Activated naive CD8-positive, alpha-beta T cell treated with anti-CD3 and anti-CD28 coated beads for 36 hours (primary cell): Measurements from ENCODE around the gene SCN2B. TPM values are rescaled to one million over a fixed set of nuclear protein-coding genes. Genes with fewer than 3 reads are reported as not detected.

ENCODE experiments used
- DNase-seq: peaks from one replicate; pipeline ENCODE4 v3.0.0; 2021
- H3K27ac Mint-ChIP-seq: one replicate; pipeline ENCODE4 v1.8.0; 2022; ENCODE audit warnings: mild to moderate bottlenecking, moderate library complexity, mixed read lengths
- H3K27me3 Mint-ChIP-seq: one replicate; pipeline ENCODE4 v1.8.0; 2022; ENCODE audit warnings: mild to moderate bottlenecking, mixed read lengths
- H3K36me3 Mint-ChIP-seq: one replicate; pipeline ENCODE4 v1.8.0; 2021; ENCODE audit warnings: mild to moderate bottlenecking, mixed read lengths
- H3K4me1 Mint-ChIP-seq: one replicate; pipeline ENCODE4 v1.8.0; 2021; ENCODE audit warnings: mixed read lengths
- H3K4me3 Mint-ChIP-seq: one replicate; pipeline ENCODE4 v1.8.0; 2022; ENCODE audit warnings: mild to moderate bottlenecking, moderate library complexity, mixed read lengths
- H3K9me3 Mint-ChIP-seq: one replicate; pipeline ENCODE4 v1.8.0; 2022; ENCODE audit warnings: mixed read lengths
- total RNA-seq, 2 experiments: library from RNA; stranded (reverse); gene quantifications; one replicate each; pipeline ENCODE4 v1.2.3, GENCODE V29; 2021

Gene SCN2B
- total RNA-seq: not detected

- no peaks in the 10 kb centered on the region for H3K36me3 Mint-ChIP-seq
- no peak for DNase-seq
- no peak within 1 kb of the TSS for H3K4me3 Mint-ChIP-seq
- H3K9me3 Mint-ChIP-seq: no peaks in the 10 kb centered on the region
- no peak within 1 kb of the TSS for H3K27ac Mint-ChIP-seq
- H3K27me3 Mint-ChIP-seq: peaks cover 21% of the 10 kb centered on the region
- H3K4me1 Mint-ChIP-seq: peaks cover 6% of the 10 kb centered on the region
These were observed at the start of gene SCN2B for GRCh38 chr11:118175993-118176777. TSS of gene SCN2B (minus strand) at chr11:118176639. CDS start at chr11:118176431, 208 bp downstream.

- H3K36me3 Mint-ChIP-seq: peaks cover 86% of the 10 kb centered on the region
- DNase-seq: peak; percentile 72
- H3K27me3 Mint-ChIP-seq: no peaks in the 10 kb centered on the region
- H3K27ac Mint-ChIP-seq: no peak within 1 kb of the TSS
- peaks cover 42% of the 10 kb centered on the region for H3K4me1 Mint-ChIP-seq
- H3K4me3 Mint-ChIP-seq: peak within 1 kb of the TSS; percentile 93
- H3K9me3 Mint-ChIP-seq: peaks cover 11% of the 10 kb centered on the region
These were observed 48.2 kb upstream of the SCN2B start, which contains the start of gene JAML for GRCh38 chr11:118224511-118225188. TSS of gene JAML (minus strand) at chr11:118225011. CDS start at chr11:118214866, 10,145 bp downstream.

GRCh38 chr11:118223992-118224391 is 47.6 kb upstream of the SCN2B start:
- peak; percentile 39 for DNase-seq
- peak overlapping the region; percentile 93 for H3K4me3 Mint-ChIP-seq
- H3K36me3 Mint-ChIP-seq: peaks cover 88% of the 10 kb centered on the region
- peaks cover 49% of the 10 kb centered on the region for H3K4me1 Mint-ChIP-seq
- no peaks in the 10 kb centered on the region for H3K27me3 Mint-ChIP-seq
- no peak overlapping the region for H3K27ac Mint-ChIP-seq
- H3K9me3 Mint-ChIP-seq: peaks cover 11% of the 10 kb centered on the region

GRCh38 chr11:118223570-118223969 is 47.1 kb upstream of the SCN2B start:
- peaks cover 53% of the 10 kb centered on the region for H3K4me1 Mint-ChIP-seq
- no peak for DNase-seq

GRCh38 chr11:118222437-118222836 is 46.0 kb upstream of the SCN2B start:
- H3K27me3 Mint-ChIP-seq: no peaks in the 10 kb centered on the region
- H3K4me3 Mint-ChIP-seq: peak overlapping the region; percentile 87
- H3K36me3 Mint-ChIP-seq: peaks cover 87% of the 10 kb centered on the region
- peaks cover 14% of the 10 kb centered on the region for H3K9me3 Mint-ChIP-seq
- DNase-seq: no peak
- peak overlapping the region; percentile 97 for H3K27ac Mint-ChIP-seq
- peaks cover 64% of the 10 kb centered on the region for H3K4me1 Mint-ChIP-seq

More at GRCh38 chr11:118223570-118223969, 47.1 kb upstream of the SCN2B start:
- Mint-ChIP-seq H3K27me3 (no peaks in the 10 kb centered on the region), H3K9me3 (peaks cover 14% of the 10 kb centered on the region), H3K27ac (no peak overlapping the region), H3K36me3 (peaks cover 89% of the 10 kb centered on the region), H3K4me3 (peak overlapping the region; percentile 93)

GRCh38 chr11:118221419-118221818 is 45.0 kb upstream of the SCN2B start:
- no peak for DNase-seq

GRCh38 chr11:118219732-118220131 is 43.3 kb upstream of the SCN2B start:
- H3K27ac Mint-ChIP-seq: peak overlapping the region; percentile 97
- peaks cover 71% of the 10 kb centered on the region for H3K36me3 Mint-ChIP-seq
- no peaks in the 10 kb centered on the region for H3K27me3 Mint-ChIP-seq
- peak overlapping the region; percentile 87 for H3K4me3 Mint-ChIP-seq
- peaks cover 3% of the 10 kb centered on the region for H3K9me3 Mint-ChIP-seq
- DNase-seq: no peak
- H3K4me1 Mint-ChIP-seq: peaks cover 73% of the 10 kb centered on the region

More at GRCh38 chr11:118221419-118221818, 45.0 kb upstream of the SCN2B start:
- Mint-ChIP-seq H3K4me3 (peak overlapping the region; percentile 87), H3K36me3 (peaks cover 77% of the 10 kb centered on the region), H3K27ac (peak overlapping the region; percentile 97), H3K9me3 (peaks cover 11% of the 10 kb centered on the region), H3K27me3 (no peaks in the 10 kb centered on the region), H3K4me1 (peaks cover 72% of the 10 kb centered on the region)

- H3K4me3 Mint-ChIP-seq: peak overlapping the region; percentile 87
- H3K27me3 Mint-ChIP-seq: no peaks in the 10 kb centered on the region
- peaks cover 76% of the 10 kb centered on the region for H3K4me1 Mint-ChIP-seq
- DNase-seq: no peak
- H3K9me3 Mint-ChIP-seq: peaks cover 3% of the 10 kb centered on the region
- H3K27ac Mint-ChIP-seq: peak overlapping the region; percentile 97
- peaks cover 71% of the 10 kb centered on the region for H3K36me3 Mint-ChIP-seq
These were observed 42.8 kb upstream of the SCN2B start for GRCh38 chr11:118219244-118219643.

GRCh38 chr11:118217575-118217974 is 41.1 kb upstream of the SCN2B start:
- DNase-seq: peak; percentile 40
- H3K4me1 Mint-ChIP-seq: peaks cover 89% of the 10 kb centered on the region
- peaks cover 71% of the 10 kb centered on the region for H3K36me3 Mint-ChIP-seq

GRCh38 chr11:118216621-118217481 is 40.4 kb upstream of the SCN2B start:
- DNase-seq: peak; percentile 70
- Mint-ChIP-seq H3K27ac (peak overlapping the region; percentile 97), H3K9me3 (peaks cover 3% of the 10 kb centered on the region), H3K27me3 (no peaks in the 10 kb centered on the region), H3K36me3 (peaks cover 72% of the 10 kb centered on the region), H3K4me3 (peak overlapping the region; percentile 86), H3K4me1 (peaks cover 90% of the 10 kb centered on the region)

More at GRCh38 chr11:118217575-118217974, 41.1 kb upstream of the SCN2B start:
- H3K27ac Mint-ChIP-seq: peak overlapping the region; percentile 97
- peaks cover 3% of the 10 kb centered on the region for H3K9me3 Mint-ChIP-seq
- H3K4me3 Mint-ChIP-seq: peak overlapping the region; percentile 86
- no peaks in the 10 kb centered on the region for H3K27me3 Mint-ChIP-seq

GRCh38 chr11:118215765-118216164 is 39.3 kb upstream of the SCN2B start:
- H3K36me3 Mint-ChIP-seq: peaks cover 70% of the 10 kb centered on the region
- H3K27ac Mint-ChIP-seq: peak overlapping the region; percentile 97
- H3K9me3 Mint-ChIP-seq: peaks cover 3% of the 10 kb centered on the region
- peak overlapping the region; percentile 86 for H3K4me3 Mint-ChIP-seq
- no peaks in the 10 kb centered on the region for H3K27me3 Mint-ChIP-seq
- H3K4me1 Mint-ChIP-seq: peaks cover 89% of the 10 kb centered on the region
- DNase-seq: no peak

GRCh38 chr11:118215262-118215661 is 38.8 kb upstream of the SCN2B start:
- Mint-ChIP-seq H3K27me3 (no peaks in the 10 kb centered on the region), H3K9me3 (peaks cover 3% of the 10 kb centered on the region), H3K27ac (peak overlapping the region; percentile 97), H3K36me3 (peaks cover 73% of the 10 kb centered on the region), H3K4me1 (peaks cover 90% of the 10 kb centered on the region), H3K4me3 (peak overlapping the region; percentile 86)
- peak; percentile 35 for DNase-seq

- H3K4me3 Mint-ChIP-seq: peak overlapping the region; percentile 86
- no peak for DNase-seq
- no peaks in the 10 kb centered on the region for H3K27me3 Mint-ChIP-seq
- H3K9me3 Mint-ChIP-seq: peaks cover 3% of the 10 kb centered on the region
- H3K27ac Mint-ChIP-seq: peak overlapping the region; percentile 97
- H3K36me3 Mint-ChIP-seq: peaks cover 68% of the 10 kb centered on the region
- H3K4me1 Mint-ChIP-seq: peaks cover 85% of the 10 kb centered on the region
These were observed 37.9 kb upstream of the SCN2B start for GRCh38 chr11:118214210-118214914.

- peak overlapping the region; percentile 86 for H3K4me3 Mint-ChIP-seq
- no peaks in the 10 kb centered on the region for H3K27me3 Mint-ChIP-seq
- H3K4me1 Mint-ChIP-seq: peaks cover 85% of the 10 kb centered on the region
- H3K9me3 Mint-ChIP-seq: peaks cover under 1% of the 10 kb centered on the region
- H3K36me3 Mint-ChIP-seq: peaks cover 67% of the 10 kb centered on the region
- peak overlapping the region; percentile 97 for H3K27ac Mint-ChIP-seq
- no peak for DNase-seq
These were observed 37.3 kb upstream of the SCN2B start for GRCh38 chr11:118213781-118214180.
